ENCODE data around the gene MAML3.

The MAML3 gene

GRCh38 chr4:139686988-139687387, 467.0 kb downstream of the MAML3 start:
- H3K4me3 ChIP-seq = no peak overlapping the region
- H3K27me3 ChIP-seq (ENCODE audit: low read depth) = no peaks in the 10 kb centered on the region
- in situ Hi-C loops (cut with MboI; ENCODE audit: low sequenced_read_pairs) = no loop called here
- peaks cover 2% of the 10 kb centered on the region; the same call in 1 of the 2 replicates for H3K9me3 ChIP-seq
- no peaks in the 10 kb centered on the region; the same call in 1 of the 2 replicates for H3K36me3 ChIP-seq (replicated peaks)
- no peaks in the 10 kb centered on the region for H3K4me1 ChIP-seq
- DNase-seq (ENCODE audit: low spot score in 2 of 2) = no peak

- in situ Hi-C loops (cut with MboI; ENCODE audit: low sequenced_read_pairs) = no loop called here
- Histone ChIP-seq H3K4me1 (no peaks in the 10 kb centered on the region), H3K27me3 (ENCODE audit: low read depth) (no peaks in the 10 kb centered on the region), H3K36me3 (replicated peaks) (no peaks in the 10 kb centered on the region; the same call in 1 of the 2 replicates), H3K4me3 (no peak overlapping the region), H3K9me3 (peaks cover 2% of the 10 kb centered on the region; the same call in 1 of the 2 replicates)
- DNase-seq (ENCODE audit: low spot score in 2 of 2) = no peak
Observed at GRCh38 chr4:139686130-139686529, 467.9 kb downstream of the MAML3 start.

GRCh38 chr4:139685180-139685579, 468.8 kb downstream of the MAML3 start:
- Histone ChIP-seq H3K4me1 (no peaks in the 10 kb centered on the region), H3K9me3 (peaks cover 2% of the 10 kb centered on the region; the same call in 1 of the 2 replicates), H3K36me3 (replicated peaks) (no peaks in the 10 kb centered on the region; the same call in 1 of the 2 replicates), H3K4me3 (no peak overlapping the region), H3K27me3 (ENCODE audit: low read depth) (no peaks in the 10 kb centered on the region)
- DNase-seq (ENCODE audit: low spot score in 2 of 2) = no peak
- in situ Hi-C loops (cut with MboI; ENCODE audit: low sequenced_read_pairs) = no loop called here

- no peak overlapping the region for H3K4me3 ChIP-seq
- DNase-seq (ENCODE audit: low spot score in 2 of 2) = no peak
- H3K4me1 ChIP-seq = no peaks in the 10 kb centered on the region
- no peaks in the 10 kb centered on the region; the same call in 1 of the 2 replicates for H3K36me3 ChIP-seq (replicated peaks)
- in situ Hi-C loops (cut with MboI; ENCODE audit: low sequenced_read_pairs) = no loop called here
- peaks cover 2% of the 10 kb centered on the region; the same call in 1 of the 2 replicates for H3K9me3 ChIP-seq
- H3K27me3 ChIP-seq (ENCODE audit: low read depth) = no peaks in the 10 kb centered on the region
Observed at GRCh38 chr4:139684351-139684750, 469.6 kb downstream of the MAML3 start.

GRCh38 chr4:139682741-139683151, 471.2 kb downstream of the MAML3 start:
- no peak overlapping the region for H3K4me3 ChIP-seq
- H3K9me3 ChIP-seq = peaks cover 2% of the 10 kb centered on the region; the same call in 1 of the 2 replicates
- H3K36me3 ChIP-seq (replicated peaks) = no peaks in the 10 kb centered on the region; the same call in 1 of the 2 replicates
- in situ Hi-C loops (cut with MboI; ENCODE audit: low sequenced_read_pairs) = no loop called here
- H3K27me3 ChIP-seq (ENCODE audit: low read depth) = no peaks in the 10 kb centered on the region
- no peaks in the 10 kb centered on the region for H3K4me1 ChIP-seq
- DNase-seq (ENCODE audit: low spot score in 2 of 2) = no peak

- H3K27me3 ChIP-seq (ENCODE audit: low read depth) = no peaks in the 10 kb centered on the region
- peaks cover 2% of the 10 kb centered on the region; the same call in 1 of the 2 replicates for H3K9me3 ChIP-seq
- no peaks in the 10 kb centered on the region; the same call in 1 of the 2 replicates for H3K36me3 ChIP-seq (replicated peaks)
- no peaks in the 10 kb centered on the region for H3K4me1 ChIP-seq
- no peak for DNase-seq (ENCODE audit: low spot score in 2 of 2)
- no peak overlapping the region for H3K4me3 ChIP-seq
- in situ Hi-C loops (cut with MboI; ENCODE audit: low sequenced_read_pairs) = no loop called here
Observed at GRCh38 chr4:139682309-139682708, 471.7 kb downstream of the MAML3 start.

GRCh38 chr4:139676913-139677585, 476.9 kb downstream of the MAML3 start:
- DNase-seq (ENCODE audit: low spot score in 2 of 2) = no peak
- Histone ChIP-seq H3K36me3 (replicated peaks) (no peaks in the 10 kb centered on the region), H3K27me3 (ENCODE audit: low read depth) (no peaks in the 10 kb centered on the region), H3K9me3 (no peaks in the 10 kb centered on the region), H3K4me3 (no peak overlapping the region), H3K4me1 (no peaks in the 10 kb centered on the region)
- in situ Hi-C loops (cut with MboI; ENCODE audit: low sequenced_read_pairs) = no loop called here

- in situ Hi-C loops (cut with MboI; ENCODE audit: low sequenced_read_pairs) = no loop called here
- no peak for DNase-seq (ENCODE audit: low spot score in 2 of 2)
- H3K9me3 ChIP-seq = no peaks in the 10 kb centered on the region
- no peaks in the 10 kb centered on the region for H3K4me1 ChIP-seq
- H3K4me3 ChIP-seq = no peak overlapping the region
- H3K27me3 ChIP-seq (ENCODE audit: low read depth) = no peaks in the 10 kb centered on the region
- H3K36me3 ChIP-seq (replicated peaks) = no peaks in the 10 kb centered on the region
Observed at GRCh38 chr4:139676365-139676764, 477.6 kb downstream of the MAML3 start.

- no peak overlapping the region for H3K4me3 ChIP-seq
- H3K9me3 ChIP-seq = no peaks in the 10 kb centered on the region
- DNase-seq (ENCODE audit: low spot score in 2 of 2) = no peak
- no peaks in the 10 kb centered on the region for H3K4me1 ChIP-seq
- no peaks in the 10 kb centered on the region for H3K27me3 ChIP-seq (ENCODE audit: low read depth)
- in situ Hi-C loops (cut with MboI; ENCODE audit: low sequenced_read_pairs) = no loop called here
- no peaks in the 10 kb centered on the region for H3K36me3 ChIP-seq (replicated peaks)
Observed at GRCh38 chr4:139675651-139676050, 478.3 kb downstream of the MAML3 start.

- Histone ChIP-seq H3K9me3 (no peaks in the 10 kb centered on the region), H3K36me3 (replicated peaks) (no peaks in the 10 kb centered on the region), H3K4me3 (no peak overlapping the region), H3K27me3 (ENCODE audit: low read depth) (no peaks in the 10 kb centered on the region), H3K4me1 (no peaks in the 10 kb centered on the region)
- no peak for DNase-seq (ENCODE audit: low spot score in 2 of 2)
- in situ Hi-C loops (cut with MboI; ENCODE audit: low sequenced_read_pairs) = no loop called here
Observed at GRCh38 chr4:139674875-139675550, 479.0 kb downstream of the MAML3 start.

GRCh38 chr4:139672732-139673131, 481.3 kb downstream of the MAML3 start:
- Histone ChIP-seq H3K4me1 (peaks cover 3% of the 10 kb centered on the region), H3K27me3 (ENCODE audit: low read depth) (no peaks in the 10 kb centered on the region), H3K36me3 (replicated peaks) (no peaks in the 10 kb centered on the region), H3K9me3 (no peaks in the 10 kb centered on the region), H3K4me3 (no peak overlapping the region)
- in situ Hi-C loops (cut with MboI; ENCODE audit: low sequenced_read_pairs) = no loop called here
- no peak for DNase-seq (ENCODE audit: low spot score in 2 of 2)

GRCh38 chr4:139672215-139672614, 481.8 kb downstream of the MAML3 start:
- no peak overlapping the region for H3K4me3 ChIP-seq
- no peak for DNase-seq (ENCODE audit: low spot score in 2 of 2)
- peaks cover 6% of the 10 kb centered on the region for H3K4me1 ChIP-seq
- no peaks in the 10 kb centered on the region for H3K9me3 ChIP-seq
- in situ Hi-C loops (cut with MboI; ENCODE audit: low sequenced_read_pairs) = no loop called here
- H3K36me3 ChIP-seq (replicated peaks) = no peaks in the 10 kb centered on the region
- H3K27me3 ChIP-seq (ENCODE audit: low read depth) = no peaks in the 10 kb centered on the region

- peaks cover 20% of the 10 kb centered on the region for H3K4me1 ChIP-seq
- no peak for DNase-seq (ENCODE audit: low spot score in 2 of 2)
- H3K4me3 ChIP-seq = no peak overlapping the region
- no peaks in the 10 kb centered on the region for H3K9me3 ChIP-seq
- in situ Hi-C loops (cut with MboI; ENCODE audit: low sequenced_read_pairs) = no loop called here
- no peaks in the 10 kb centered on the region for H3K36me3 ChIP-seq (replicated peaks)
- H3K27me3 ChIP-seq (ENCODE audit: low read depth) = no peaks in the 10 kb centered on the region
Observed at GRCh38 chr4:139670775-139671174, 483.2 kb downstream of the MAML3 start.

GRCh38 chr4:139669890-139670289, 484.1 kb downstream of the MAML3 start:
- Histone ChIP-seq H3K27me3 (ENCODE audit: low read depth) (no peaks in the 10 kb centered on the region), H3K9me3 (no peaks in the 10 kb centered on the region), H3K4me3 (no peak overlapping the region), H3K4me1 (peaks cover 26% of the 10 kb centered on the region), H3K36me3 (replicated peaks) (no peaks in the 10 kb centered on the region)
- in situ Hi-C loops (cut with MboI; ENCODE audit: low sequenced_read_pairs) = no loop called here
- no peak for DNase-seq (ENCODE audit: low spot score in 2 of 2)
